ENCODE data around the gene SLC25A41. TPM values are rescaled to one million over a fixed set of nuclear protein-coding genes. Genes with fewer than 3 reads are reported as not detected.

SLC25A41 gene
- polyA plus RNA-seq, 1 donor (not counting 4 experiments of a cell fraction or from before 2014, with no cell fraction given) = not detected

GRCh38 chr19:6414793-6415590 lies 18.6 kb downstream of the SLC25A41 start:
- H3K27ac ChIP-seq (ENCODE audit: control insufficient read depth, insufficient read depth, low read length) = no peak overlapping the region
- H3K4me2 ChIP-seq (ENCODE audit: control insufficient read depth, extremely low read depth, insufficient read depth, low read depth, low read length) = no peak overlapping the region
- DNase-seq (ENCODE audit: low read depth, low spot score) (no peak), FAIRE-seq (no peak)
- peaks cover 19% of the 10 kb centered on the region for H3K79me2 ChIP-seq (ENCODE audit: control insufficient read depth, insufficient read depth, low read length)
- H3K36me3 ChIP-seq (ENCODE audit: control insufficient read depth in 2 of 2, extremely low read depth in 1 of 2, insufficient read depth in 2 of 2, low read length in 2 of 2) = peaks cover 36 to 45% of the 10 kb centered on the region in 2 experiments
- dilution Hi-C loops (cut with MboI; ENCODE audit: extremely low pct_ligation_motif_present, low sequenced_read_pairs) = no loop called here
- no peaks in the 10 kb centered on the region for H3K9me1 ChIP-seq (ENCODE audit: control insufficient read depth, extremely low read depth, insufficient read depth, low read length)
- TF ChIP-seq EZH2 (IDR thresholded peaks at IDR 0.05; ENCODE audit: low read length) (no peak), CTCF (optimal IDR thresholded peaks at IDR 0.05 in 1 of 3, IDR thresholded peaks at IDR 0.05 in 1 of 3, conservative IDR thresholded peaks at IDR 0.05 in 1 of 3; ENCODE audit: extremely low read depth in 1 of 3, insufficient read depth in 2 of 3, low read length in 3 of 3) (no peak)
- H3K4me1 ChIP-seq (ENCODE audit: control insufficient read depth, extremely low read depth, insufficient read depth, low read length) = no peaks in the 10 kb centered on the region
- no peak overlapping the region for H2AFZ ChIP-seq (ENCODE audit: control insufficient read depth, low read length)
- H3K9me3 ChIP-seq (ENCODE audit: control insufficient read depth, low read depth, low read length) = no peaks in the 10 kb centered on the region
- H4K20me1 ChIP-seq (ENCODE audit: control insufficient read depth, extremely low read depth, insufficient read depth, low read length) = no peaks in the 10 kb centered on the region
- H3K27me3 ChIP-seq (ENCODE audit: control insufficient read depth, extremely low read depth, insufficient read depth, low read length) = no peaks in the 10 kb centered on the region
- no peak overlapping the region for H3K9ac ChIP-seq (ENCODE audit: control insufficient read depth, extremely low read depth, insufficient read depth, low read length)
- no peak overlapping the region for H3K4me3 ChIP-seq (ENCODE audit: control insufficient read depth in 2 of 3, extremely low read depth in 1 of 3, insufficient read depth in 2 of 3, low read depth in 1 of 3, low read length in 3 of 3)

GRCh38 chr19:6413721-6414643 lies 19.6 kb downstream of the SLC25A41 start:
- Histone ChIP-seq H3K27me3 (ENCODE audit: control insufficient read depth, extremely low read depth, insufficient read depth, low read length) (no peaks in the 10 kb centered on the region), H2AFZ (ENCODE audit: control insufficient read depth, low read length) (no peak overlapping the region), H3K79me2 (ENCODE audit: control insufficient read depth, insufficient read depth, low read length) (peaks cover 9% of the 10 kb centered on the region), H3K4me1 (ENCODE audit: control insufficient read depth, extremely low read depth, insufficient read depth, low read length) (no peaks in the 10 kb centered on the region), H3K36me3 (ENCODE audit: control insufficient read depth in 2 of 2, extremely low read depth in 1 of 2, insufficient read depth in 2 of 2, low read length in 2 of 2) (peaks cover 29 to 35% of the 10 kb centered on the region in 2 experiments), H3K9ac (ENCODE audit: control insufficient read depth, extremely low read depth, insufficient read depth, low read length) (no peak overlapping the region), H3K4me2 (ENCODE audit: control insufficient read depth, extremely low read depth, insufficient read depth, low read depth, low read length) (no peak overlapping the region), H4K20me1 (ENCODE audit: control insufficient read depth, extremely low read depth, insufficient read depth, low read length) (no peaks in the 10 kb centered on the region), H3K9me1 (ENCODE audit: control insufficient read depth, extremely low read depth, insufficient read depth, low read length) (no peaks in the 10 kb centered on the region), H3K27ac (ENCODE audit: control insufficient read depth, insufficient read depth, low read length) (no peak overlapping the region), H3K4me3 (ENCODE audit: control insufficient read depth in 2 of 3, extremely low read depth in 1 of 3, insufficient read depth in 2 of 3, low read depth in 1 of 3, low read length in 3 of 3) (no peak overlapping the region), H3K9me3 (ENCODE audit: control insufficient read depth, low read depth, low read length) (no peaks in the 10 kb centered on the region)
- DNase-seq (ENCODE audit: low read depth, low spot score) (no peak), FAIRE-seq (no peak)
- TF ChIP-seq CTCF (optimal IDR thresholded peaks at IDR 0.05 in 1 of 3, IDR thresholded peaks at IDR 0.05 in 1 of 3, conservative IDR thresholded peaks at IDR 0.05 in 1 of 3; ENCODE audit: extremely low read depth in 1 of 3, insufficient read depth in 2 of 3, low read length in 3 of 3) (no peak), EZH2 (IDR thresholded peaks at IDR 0.05; ENCODE audit: low read length) (no peak)
- dilution Hi-C loops (cut with MboI; ENCODE audit: extremely low pct_ligation_motif_present, low sequenced_read_pairs) = no loop called here
